Colonic mucosa (tissue), 4 donors: Measurements from ENCODE around the gene LYST. TPM values are rescaled to one million over a fixed set of nuclear protein-coding genes. Genes with fewer than 3 reads are reported as not detected.
"Not testable (repeated sequence)": the region's sequence is repeated elsewhere in the genome, so short reads cannot be mapped to it uniquely, and the experiment has no call there.

Experiments used
- DNase-seq: peaks from one replicate; pipeline ENCODE4 v3.0.0-alpha.2; 2020
- H3K27ac ChIP-seq: fragments of 200-600 bp; one replicate; pipeline ENCODE4 v1.8.0; 2021
- H3K27me3 ChIP-seq: fragments of 200-600 bp; one replicate; pipeline ENCODE4 v1.8.0; 2021
- H3K36me3 ChIP-seq: fragments of 200-600 bp; one replicate; pipeline ENCODE4 v1.8.0; 2021
- H3K4me1 ChIP-seq: fragments of 200-600 bp; one replicate; pipeline ENCODE4 v1.8.0; 2021; ENCODE audit warnings: mild to moderate bottlenecking
- H3K4me3 ChIP-seq: fragments of 200-600 bp; one replicate; pipeline ENCODE4 v1.8.0; 2021
- H3K9ac ChIP-seq, 2 donors: one replicate each; pipeline ENCODE4 v1.7.0; 2013; ENCODE audit warnings: control low read depth in 2 of 2, low read depth in 2 of 2, low read length in 2 of 2
- H3K9me3 ChIP-seq: fragments of 200-600 bp; one replicate; pipeline ENCODE4 v1.8.0; 2021
- CTCF ChIP-seq: fragments of 200-600 bp; IDR thresholded peaks from one replicate; pipeline ENCODE4 v1.8.0; 2022; ENCODE audit warnings: antibody characterized with exemption, mild to moderate bottlenecking
- intact Hi-C: fragments of 100-400 bp; cut with DNase I; formaldehyde crosslinking; loops from one replicate; pipeline ENCODE4 v1.14.1; 2022
- total RNA-seq, 2 donors: library from RNA; stranded (reverse); fragmentation: NEBNext Ultra II Directional in 1 of 2; extraction: Animal tissue kit (Norgen Biotek cat#: 25700) in 1 of 2; gene quantifications; one replicate each; pipeline ENCODE4 v1.2.1, GENCODE V29; 2021
- donor health status: healthy.
- donor health status: DM: no; HTN: no; CAD: no.
- donor health status: DM: no; HTN: no; CAD: no.

Gene LYST
- total RNA-seq, 2 donors from 2014 or later = 13.7 to 20.0 TPM

GRCh38 chr1:235640580-235640979 lies 226.1 kb downstream of the LYST start:
- Histone ChIP-seq H3K9me3 (no peaks in the 10 kb centered on the region), H3K36me3 (no peaks in the 10 kb centered on the region), H3K4me1 (no peaks in the 10 kb centered on the region), H3K27ac (no peak overlapping the region), H3K27me3 (no peaks in the 10 kb centered on the region), H3K4me3 (no peak overlapping the region), H3K9ac (no peak overlapping the region)
- no peak for TF ChIP-seq CTCF
- intact Hi-C loops = no loop called here
- no peak for DNase-seq

GRCh38 chr1:235639226-235640205 lies 227.2 kb downstream of the LYST start:
- intact Hi-C loops = no loop called here
- DNase-seq = no peak
- Histone ChIP-seq H3K4me1 (no peaks in the 10 kb centered on the region), H3K27ac (no peak overlapping the region), H3K9me3 (no peaks in the 10 kb centered on the region), H3K27me3 (no peaks in the 10 kb centered on the region), H3K4me3 (no peak overlapping the region), H3K9ac (no peak overlapping the region), H3K36me3 (no peaks in the 10 kb centered on the region)
- TF ChIP-seq CTCF = no peak

GRCh38 chr1:235638612-235639011 lies 228.1 kb downstream of the LYST start:
- intact Hi-C loops = not testable (repeated sequence)

GRCh38 chr1:235637756-235638534 lies 228.8 kb downstream of the LYST start:
- H3K27ac ChIP-seq = no peak overlapping the region
- intact Hi-C loops = no loop called here
- H3K36me3 ChIP-seq = no peaks in the 10 kb centered on the region
- no peak for TF ChIP-seq CTCF
- no peaks in the 10 kb centered on the region for H3K9me3 ChIP-seq
- peak overlapping the region in 1 of 2 donors; percentile 27 for H3K9ac ChIP-seq
- no peak overlapping the region for H3K4me3 ChIP-seq
- H3K4me1 ChIP-seq = no peaks in the 10 kb centered on the region
- DNase-seq = no peak
- no peaks in the 10 kb centered on the region for H3K27me3 ChIP-seq

More at GRCh38 chr1:235638612-235639011, 228.1 kb downstream of the LYST start:
- not testable (repeated sequence) for H3K4me3 ChIP-seq, H3K36me3 ChIP-seq, H3K4me1 ChIP-seq, H3K27me3 ChIP-seq, H3K9me3 ChIP-seq, DNase-seq, H3K27ac ChIP-seq, H3K9ac ChIP-seq

- intact Hi-C loops = no loop called here
- Histone ChIP-seq H3K36me3 (no peaks in the 10 kb centered on the region), H3K27me3 (no peaks in the 10 kb centered on the region), H3K4me3 (no peak overlapping the region), H3K9me3 (no peaks in the 10 kb centered on the region), H3K4me1 (no peaks in the 10 kb centered on the region), H3K9ac (no peak overlapping the region), H3K27ac (no peak overlapping the region)
- DNase-seq = peak; percentile 25
- no peak for TF ChIP-seq CTCF
These were observed 230.6 kb downstream of the LYST start for GRCh38 chr1:235635938-235636662.
